Erythroblast (primary cell): Measurements from ENCODE around the gene CYP11A1.

ENCODE experiments used
- DNase-seq, 2 experiments: peaks; one replicate each; lab custom pipeline; 2025; lab: John Stamatoyannopoulos, UW
- GATA1 ChIP-seq: IDR thresholded peaks from 2 replicates; pipeline ENCODE4 v1.6.1; 2011; ENCODE audit warnings: low read depth, mild to moderate bottlenecking, control low read depth, low read length, moderate library complexity
- POLR2A ChIP-seq: IDR thresholded peaks from 2 replicates; pipeline ENCODE4 v1.6.1; 2011; ENCODE audit warnings: mild to moderate bottlenecking, low read length

The CYP11A1 gene

GRCh38 chr15:74318376-74319137, 48.9 kb downstream of the CYP11A1 start:
- no peak for DNase-seq
- TF ChIP-seq POLR2A: no peak
- no peak for TF ChIP-seq GATA1

GRCh38 chr15:74317820-74318375, 49.5 kb downstream of the CYP11A1 start:
- TF ChIP-seq POLR2A: no peak
- TF ChIP-seq GATA1: no peak
- no peak for DNase-seq

GRCh38 chr15:74316141-74316540, 51.3 kb downstream of the CYP11A1 start:
- no peak for DNase-seq
- TF ChIP-seq GATA1 (no peak), POLR2A (no peak)

DNA sequence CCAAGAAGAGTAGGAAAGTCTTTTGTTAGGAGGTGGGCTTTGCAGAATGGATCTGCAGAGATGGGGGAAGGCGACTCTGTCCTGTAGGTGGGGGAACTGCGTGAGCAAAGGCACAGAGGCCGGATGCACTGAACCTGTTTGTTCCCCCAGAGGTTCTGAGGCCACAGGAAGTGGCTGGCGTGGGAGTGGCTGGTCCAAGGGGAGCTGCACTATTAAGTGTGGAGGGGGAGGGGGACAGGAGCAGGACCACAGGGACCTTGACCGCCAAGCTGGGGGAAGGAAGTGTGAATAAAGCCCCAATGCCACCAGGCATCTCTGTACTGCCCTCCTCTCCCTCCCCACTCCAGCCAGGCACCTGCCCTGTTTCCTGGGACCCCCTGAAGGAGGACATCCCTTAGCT, 51.8 kb downstream of the CYP11A1 start:
- DNase-seq: no peak
- TF ChIP-seq POLR2A (no peak), GATA1 (no peak)

- no peak for TF ChIP-seq POLR2A
- no peak for TF ChIP-seq GATA1
- no peak for DNase-seq
Observed at GRCh38 chr15:74314795-74315438, 52.5 kb downstream of the CYP11A1 start.

DNA sequence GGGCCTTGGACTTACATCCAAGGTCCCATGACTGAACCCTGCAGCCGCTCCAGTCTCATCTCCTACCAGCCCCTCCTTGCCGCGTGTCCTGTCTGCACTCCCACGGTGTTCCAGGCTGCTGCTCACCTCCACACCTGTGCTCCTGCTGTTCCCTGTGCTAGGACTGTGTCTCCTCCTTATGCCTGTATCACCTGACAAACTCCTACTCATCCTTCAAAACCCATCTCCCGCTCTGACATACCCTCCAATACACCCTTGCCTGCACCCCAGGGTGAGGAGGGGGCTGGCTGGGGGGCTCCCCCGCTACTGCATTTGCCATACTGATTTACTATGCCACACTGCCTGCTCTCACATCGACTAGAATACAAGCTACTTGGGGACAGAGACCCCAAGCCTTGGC, 53.6 kb downstream of the CYP11A1 start:
- no peak for DNase-seq
- no peak for TF ChIP-seq GATA1
- no peak for TF ChIP-seq POLR2A

DNA sequence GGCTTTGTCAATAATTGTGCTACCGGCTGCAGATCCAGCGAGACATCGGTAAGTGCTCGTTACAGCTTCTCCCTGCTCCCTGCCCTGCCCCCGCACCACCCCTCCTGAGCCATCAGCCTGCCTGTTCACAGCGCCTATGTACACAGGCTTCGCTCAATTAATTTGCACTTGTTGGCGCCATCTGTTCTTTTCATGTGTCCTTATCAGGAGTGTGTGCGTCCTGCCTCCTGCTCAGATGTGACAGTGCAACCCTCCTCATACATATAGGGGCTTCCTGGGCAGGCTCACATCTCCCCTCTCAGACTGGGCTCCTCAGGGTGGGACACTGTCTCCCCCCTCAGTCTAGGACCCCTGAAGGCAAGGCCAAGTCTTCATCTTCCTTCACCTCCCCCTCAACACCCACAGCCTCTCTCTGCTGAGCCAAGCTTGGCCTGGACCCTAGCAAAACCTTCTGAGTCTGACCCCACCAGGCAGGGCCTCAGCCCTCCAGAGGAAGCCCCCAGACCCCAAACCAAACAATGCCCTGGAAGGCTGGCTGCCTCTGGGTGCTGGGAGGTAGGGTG, 54.9 kb downstream of the CYP11A1 start:
- TF ChIP-seq POLR2A (no peak), GATA1 (no peak)
- no peak for DNase-seq

- no peak for DNase-seq
- TF ChIP-seq POLR2A (no peak), GATA1 (no peak)
Observed at GRCh38 chr15:74311734-74312444, 55.6 kb downstream of the CYP11A1 start.

DNA sequence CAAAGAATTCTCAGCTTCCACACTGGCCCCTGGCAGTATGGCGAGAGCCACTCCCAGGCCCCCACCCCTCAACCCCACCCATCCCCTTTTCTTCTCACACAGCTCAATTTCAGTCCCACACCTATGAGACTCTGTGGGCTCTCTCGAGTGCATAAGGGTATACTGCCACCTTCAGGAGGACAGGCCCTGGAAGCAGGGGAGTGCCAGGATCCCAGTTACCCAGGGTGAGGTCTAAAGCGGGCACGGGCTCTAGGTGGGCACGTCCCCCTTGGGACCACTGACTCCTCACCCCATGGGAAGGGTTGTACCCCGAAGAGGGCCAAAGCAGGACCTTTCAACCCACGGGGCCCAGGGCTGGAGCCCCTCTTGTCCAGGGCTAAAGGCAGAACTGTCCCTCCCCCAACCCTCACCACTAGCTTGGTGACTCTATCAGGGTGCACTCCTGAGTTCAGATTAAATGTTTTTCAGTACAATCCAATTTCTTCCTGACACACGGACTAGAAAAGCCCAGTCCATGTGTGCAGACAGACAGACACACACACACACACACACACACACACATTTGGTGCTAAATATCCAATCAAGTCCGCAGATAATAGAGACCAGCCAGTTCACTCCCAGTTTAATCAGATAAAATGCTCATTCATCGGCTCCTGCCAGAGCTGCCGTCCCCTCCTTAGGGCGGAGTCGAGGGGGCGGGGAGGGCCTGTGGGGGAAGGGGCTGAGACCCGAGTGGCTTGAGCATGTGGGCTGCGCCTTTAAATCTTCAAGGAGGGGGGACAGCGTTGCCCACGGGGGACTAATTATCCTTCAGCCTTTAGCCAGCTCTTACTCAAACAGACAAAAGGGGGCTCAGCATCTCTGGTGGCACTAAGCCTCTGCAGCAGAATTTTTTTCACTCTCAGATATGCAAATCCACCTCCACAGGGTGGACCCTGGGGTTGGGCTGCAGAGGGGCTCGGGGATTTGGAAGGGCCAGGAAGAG, 59.3 kb downstream of the CYP11A1 start:
- peak; percentile 24 to 32 for DNase-seq

GRCh38 chr15:74306781-74307217, 60.6 kb downstream of the CYP11A1 start:
- no peak for DNase-seq
- TF ChIP-seq POLR2A: no peak
- TF ChIP-seq GATA1: no peak

More for the DNA sequence above, 59.3 kb downstream of the CYP11A1 start:
- TF ChIP-seq GATA1: no peak
- no peak for TF ChIP-seq POLR2A

DNA sequence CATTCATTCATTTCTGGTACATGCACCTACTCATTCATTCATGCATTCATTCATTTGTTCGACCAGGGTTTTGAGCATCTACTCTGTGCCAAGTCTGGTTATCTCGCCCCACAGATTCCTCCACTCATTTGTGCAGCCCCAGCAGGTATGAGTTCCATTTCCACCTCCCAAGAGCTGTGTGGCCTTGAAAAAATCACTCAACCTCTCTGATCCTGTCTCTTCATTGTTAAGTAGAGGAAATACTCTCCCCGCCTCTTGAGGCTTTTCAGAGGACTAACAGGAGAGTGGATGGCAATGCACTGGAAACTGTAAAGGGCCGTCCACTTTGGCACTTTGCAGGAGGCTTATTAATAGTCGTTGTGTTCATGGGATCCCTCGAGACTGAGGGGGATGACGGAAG, 61.8 kb downstream of the CYP11A1 start:
- TF ChIP-seq POLR2A (no peak), GATA1 (no peak)
- no peak for DNase-seq

- TF ChIP-seq POLR2A (no peak), GATA1 (no peak)
- no peak for DNase-seq
Observed at GRCh38 chr15:74304431-74304830, 63.0 kb downstream of the CYP11A1 start.
